ENCODE data around the gene XYLT1. TPM values are rescaled to one million over a fixed set of nuclear protein-coding genes. Genes with fewer than 3 reads are reported as not detected.

The XYLT1 gene
- total and polyA plus RNA-seq, 12 donors, result 0.29 to 4.0 (median 1.6) TPM

GRCh38 chr16:17211797-17212196, 259.0 kb downstream of the XYLT1 start:
- H3K4me3 ChIP-seq, result no peak overlapping the region
- WGBS, 2 donors, result 61 to 68% methylated on average over 4 of the region's 4 CpGs
- TF ChIP-seq CTCF (IDR thresholded peaks at IDR 0.05), result peak in 4 of 9 donors; percentile 10 to 37 (median 16)
- H3K27me3 ChIP-seq, result peaks cover 0 to 11% (median 0%) of the 10 kb centered on the region in 7 donors
- H3K27ac ChIP-seq, result no peak overlapping the region
- ATAC-seq (no peak), DNase-seq (no peak)
- peaks cover 0 to 12% (median 5%) of the 10 kb centered on the region in 11 donors for H3K9me3 ChIP-seq
- no peaks in the 10 kb centered on the region for H3K36me3 ChIP-seq
- H3K4me1 ChIP-seq, result no peaks in the 10 kb centered on the region
- intact Hi-C loops (cut with DNase I), result no loop called here

GRCh38 chr16:17206712-17207111, 264.0 kb downstream of the XYLT1 start:
- DNase-seq (no peak), ATAC-seq (no peak)
- no peaks in the 10 kb centered on the region for H3K9me3 ChIP-seq
- WGBS, 2 donors, result 92 to 98% methylated on average over 2 of the region's 2 CpGs
- peaks cover 0 to 20% (median 3%) of the 10 kb centered on the region in 7 donors for H3K27me3 ChIP-seq
- no peak for TF ChIP-seq CTCF (IDR thresholded peaks at IDR 0.05)
- no peak overlapping the region for H3K4me3 ChIP-seq
- no peak overlapping the region for H3K27ac ChIP-seq
- peaks cover 0 to 21% (median 0%) of the 10 kb centered on the region in 9 donors for H3K4me1 ChIP-seq
- intact Hi-C loops (cut with DNase I), result loop anchor here in 1 of 10 donors (10.0 kb wide), 1 partner anchor 258 kb away; no protein-coding TSS in a partner anchor
- H3K36me3 ChIP-seq, result no peaks in the 10 kb centered on the region

DNA sequence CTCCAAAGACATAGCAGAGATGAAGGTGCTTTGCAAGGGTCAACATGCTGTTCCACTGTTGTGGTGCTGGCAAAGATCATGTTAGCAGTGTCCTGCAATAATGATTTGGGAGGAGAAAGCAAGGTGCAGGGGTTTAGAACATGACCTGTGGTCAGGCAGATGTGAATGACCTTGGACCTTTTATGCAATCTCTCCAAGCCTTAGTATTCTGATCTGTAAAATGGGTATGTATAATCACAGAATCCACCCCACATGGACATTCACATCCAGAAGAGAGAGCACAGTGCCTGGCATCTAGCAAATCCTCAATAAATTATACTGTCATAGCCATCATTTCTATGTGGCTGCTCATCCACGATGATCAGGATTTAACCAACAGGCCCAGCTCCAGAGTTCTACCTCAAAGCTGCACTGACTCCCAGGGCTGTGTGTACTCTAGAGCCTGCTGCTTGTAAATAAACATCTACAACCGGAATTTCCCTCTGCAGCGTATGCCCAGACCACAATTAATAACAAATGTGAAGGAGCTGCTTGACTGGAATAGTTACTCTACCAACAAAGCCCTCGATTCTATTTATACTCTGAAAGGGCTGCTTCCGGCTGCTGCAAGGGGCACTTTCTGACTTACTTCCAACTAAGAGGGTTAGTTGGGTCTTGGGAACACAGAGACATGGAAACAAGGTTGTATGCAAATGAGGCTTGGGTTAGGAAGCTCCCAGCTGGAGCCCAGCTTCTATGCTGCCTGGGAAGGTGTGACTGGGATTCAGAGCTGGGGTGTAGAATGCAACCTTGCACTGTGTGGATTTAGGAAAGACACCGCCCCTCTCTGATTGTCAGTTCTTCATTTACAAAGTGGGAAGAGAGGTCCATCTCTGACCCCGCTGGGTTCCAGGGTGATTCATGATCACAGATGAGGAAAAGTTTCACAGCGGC, 265.2 kb downstream of the XYLT1 start:
- Histone ChIP-seq H3K27me3 (peaks cover 0 to 15% (median 3%) of the 10 kb centered on the region in 7 donors), H3K9me3 (no peaks in the 10 kb centered on the region), H3K4me1 (peaks cover 0 to 21% (median 0%) of the 10 kb centered on the region in 9 donors), H3K27ac (no peak overlapping the region), H3K4me3 (no peak overlapping the region), H3K36me3 (no peaks in the 10 kb centered on the region)
- no peak for TF ChIP-seq CTCF (IDR thresholded peaks at IDR 0.05)
- DNase-seq (no peak), ATAC-seq (no peak)
- intact Hi-C loops (cut with DNase I), result loop anchor here in 1 of 10 donors (10.0 kb wide), 1 partner anchor 259 kb away; no protein-coding TSS in a partner anchor
- 61 to 66% methylated on average over 8 of the region's 8 CpGs for WGBS, 2 donors

DNA sequence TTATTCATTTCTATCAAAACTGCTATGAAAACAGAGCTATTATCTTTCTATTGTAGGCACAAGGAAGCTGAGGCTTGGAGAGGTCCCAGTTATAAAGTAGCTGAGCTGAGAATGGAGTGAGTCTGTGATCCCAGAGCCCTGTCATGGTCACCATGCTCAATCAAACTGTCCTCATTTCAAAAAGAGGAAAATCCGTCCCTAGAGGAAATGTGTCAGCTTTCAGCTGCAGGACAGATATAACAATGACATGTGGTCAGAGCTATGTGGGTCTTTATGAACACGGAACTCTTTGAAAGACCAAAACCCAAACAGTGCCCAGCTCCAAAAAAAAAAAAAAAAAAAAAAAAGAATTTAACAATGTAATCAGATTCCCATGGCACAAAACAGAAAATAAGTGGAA, 266.1 kb downstream of the XYLT1 start:
- no peaks in the 10 kb centered on the region for H3K9me3 ChIP-seq
- H3K36me3 ChIP-seq, result peaks cover 0 to 6% (median 0%) of the 10 kb centered on the region in 9 donors
- TF ChIP-seq CTCF (IDR thresholded peaks at IDR 0.05), result no peak
- H3K4me1 ChIP-seq, result peaks cover 0 to 21% (median 0%) of the 10 kb centered on the region in 9 donors
- DNase-seq (no peak), ATAC-seq (peak in 3 of 8 donors; percentile 44 to 61 (median 54))
- 49 to 50% methylated on average over 2 of the region's 2 CpGs for WGBS, 2 donors
- intact Hi-C loops (cut with DNase I), result loop anchor here in 1 of 10 donors (10.0 kb wide), 1 partner anchor 260 kb away; no protein-coding TSS in a partner anchor
- no peak overlapping the region for H3K27ac ChIP-seq
- peaks cover 0 to 15% (median 3%) of the 10 kb centered on the region in 7 donors for H3K27me3 ChIP-seq
- H3K4me3 ChIP-seq, result no peak overlapping the region

All from heart right ventricle (tissue), 16 donors.